HCT116 (cell line): Measurements from ENCODE around the gene PCDHGB3. TPM values are rescaled to one million over a fixed set of nuclear protein-coding genes. Genes with fewer than 3 reads are reported as not detected.
A peak's percentile ranks its signal among the peaks of the same experiment; 100 is the strongest.
"Not testable (repeated sequence)": the region's sequence is repeated elsewhere in the genome, so short reads cannot be mapped to it uniquely, and the experiment has no call there.

Experiments used
- ATAC-seq: fragments of 200-7000 bp; cut with Tn5 transposase; 2 replicates; pipeline ENCODE4 v1.9.1; 2020; ENCODE audit warnings: mild to moderate bottlenecking, moderate library complexity
- BruUV-seq: library from RNA; stranded (reverse); fragments of 400-500 nt; replicated peaks from 2 replicates; lab custom pipeline; 2021; lab: Mats Ljungman, UMichigan
- CTCF ChIA-PET: fragments of 300-600 bp; sonication (Branson Sonifier 250); formaldehyde crosslinking; loops from one replicate; lab custom pipeline; 2021; ENCODE audit warnings: antibody characterized with exemption; lab: Charles Lee
- POLR2A ChIA-PET: fragments of 300-600, 350-600 bp; sonication (Branson Sonifier 250); formaldehyde crosslinking; loops from one replicate; lab custom pipeline; 2021; ENCODE audit warnings: antibody characterized with exemption; lab: Charles Lee
- RAD21 ChIA-PET, 2 experiments: fragments of 300-600 bp; sonication (Branson Sonifier 250); formaldehyde crosslinking; loops; one replicate each; lab custom pipeline; 2023; ENCODE audit warnings: low total read pairs in 2 of 2; ENCODE audit not compliant: uncharacterized antibody in 2 of 2, unreplicated experiment in 2 of 2, low non-redundant PET in 1 of 2; lab: Charles Lee
- DNase-seq: peaks from one replicate; pipeline ENCODE4 v3.0.0-alpha.2; 2010; ENCODE audit warnings: low read depth, low spot score
- H2AFZ ChIP-seq: fragments of 200-600 bp; shearing (Covaris generic), sonication (generic); 2 replicates; pipeline ENCODE4 v1.6.1; 2017; ENCODE audit warnings: low read depth, mixed run types, mixed read lengths, antibody characterized with exemption, low read length; ENCODE audit not compliant: poor library complexity, severe bottlenecking
- H3K27ac ChIP-seq: 2 replicates; pipeline ENCODE4 v1.5.1; 2012; ENCODE audit warnings: low read depth, low read length
- H3K27me3 ChIP-seq: fragments of 200-600 bp; sonication (generic); 2 replicates; pipeline ENCODE4 v1.6.1; 2016; ENCODE audit warnings: mixed run types, low read length, mixed read lengths; ENCODE audit not compliant: insufficient read depth
- H3K36me3 ChIP-seq, 2 experiments: fragments of 200-500 bp in 1 of 2; fragments of 200-600 bp in 1 of 2; sonication (Bioruptor generic) in 1 of 2; sonication (generic) in 1 of 2; 2 replicates each; pipeline versions ENCODE4 v1.5.1 to v1.6.1; 2014 to 2016; ENCODE audit warnings: low read length in 2 of 2, inconsistent platforms in 1 of 2, mixed read lengths in 1 of 2, mixed run types in 1 of 2; ENCODE audit not compliant: insufficient read depth in 2 of 2, control insufficient read depth in 1 of 2
- H3K4me1 ChIP-seq, 2 experiments: fragments of 200-600 bp in 1 of 2; sonication (generic) in 1 of 2; 2 replicates each; pipeline versions ENCODE4 v1.5.1 to v1.6.1; 2012 to 2017; ENCODE audit warnings: low read length in 2 of 2, inconsistent platforms in 1 of 2, mild to moderate bottlenecking in 1 of 2, mixed read lengths in 1 of 2, mixed run types in 1 of 2, moderate library complexity in 1 of 2; ENCODE audit not compliant: insufficient read depth in 2 of 2, control insufficient read depth in 1 of 2
- H3K4me2 ChIP-seq: fragments of 200-600 bp; sonication (generic); 2 replicates; pipeline ENCODE4 v1.6.1; 2017; ENCODE audit warnings: mixed run types, low read length, mixed read lengths
- H3K4me3 ChIP-seq, 2 experiments: fragments of 200-600 bp in 1 of 2; sonication (generic) in 1 of 2; replicated peaks in 1 of 2; 2 replicates each; pipeline ENCODE4 v1.5.1; 2011 to 2016; ENCODE audit warnings: low read length in 2 of 2, control low read depth in 1 of 2, low read depth in 1 of 2, mild to moderate bottlenecking in 1 of 2, mixed read lengths in 1 of 2, mixed run types in 1 of 2
- H3K79me2 ChIP-seq: fragments of 200-600 bp; sonication (generic); 2 replicates; pipeline ENCODE4 v1.6.1; 2017; ENCODE audit warnings: mild to moderate bottlenecking, mixed run types, low read length, moderate library complexity, mixed read lengths; ENCODE audit not compliant: insufficient read depth
- H3K9ac ChIP-seq: fragments of 200-600 bp; sonication (generic); 2 replicates; pipeline ENCODE4 v1.6.1; 2016; ENCODE audit warnings: low read length, mixed read lengths
- H3K9me2 ChIP-seq: fragments of 200-600 bp; sonication (generic), shearing (Covaris generic); 2 replicates; pipeline ENCODE4 v1.6.1; 2017; ENCODE audit warnings: mixed run types, mild to moderate bottlenecking, moderate library complexity; ENCODE audit not compliant: insufficient read depth
- H3K9me3 ChIP-seq, 2 experiments: fragments of 200-500 bp in 1 of 2; fragments of 200-600 bp in 1 of 2; sonication (Bioruptor generic) in 1 of 2; sonication (generic) in 1 of 2; 2 replicates each; pipeline ENCODE4 v1.6.1; 2014 to 2017; ENCODE audit warnings: low read length in 2 of 2, mixed read lengths in 2 of 2, inconsistent platforms in 1 of 2, low read depth in 1 of 2, mild to moderate bottlenecking in 1 of 2, mixed run types in 1 of 2, moderate library complexity in 1 of 2; ENCODE audit not compliant: control insufficient read depth in 1 of 2, insufficient read depth in 1 of 2
- H4K20me1 ChIP-seq: fragments of 200-600 bp; sonication (generic), shearing (Covaris generic); 2 replicates; pipeline ENCODE4 v1.6.1; 2017; ENCODE audit warnings: mixed run types, mild to moderate bottlenecking, moderate library complexity; ENCODE audit not compliant: insufficient read depth
- EGR1 ChIP-seq: IDR thresholded peaks from 2 replicates; pipeline ENCODE4 v1.6.1; 2012; ENCODE audit warnings: low read depth
- RAD21 ChIP-seq: IDR thresholded peaks from 2 replicates; pipeline ENCODE4 v1.6.1; 2012; ENCODE audit warnings: low read depth, mild to moderate bottlenecking
- intact Hi-C: fragments of 100-400 bp; cut with micrococcal nuclease; formaldehyde crosslinking; loops from 2 replicates; pipeline ENCODE4 v1.10.0; 2022
- total RNA-seq: library from RNA; stranded (reverse); gene quantifications from one replicate; pipeline ENCODE4 v1.2.1, GENCODE V29; 2021; ENCODE audit not compliant: unreplicated experiment
- TF ChIP-seq, protein P1 (sequence below), 3 experiments: fragments of 200-600 bp in 1 of 3; sonication (generic) in 1 of 3; IDR thresholded peaks in 2 of 3; conservative IDR thresholded peaks in 1 of 3; 2 replicates each; pipeline ENCODE4 v1.5.1; 2012 to 2017; ENCODE audit warnings: low read depth in 2 of 3, low read length in 2 of 3, antibody characterized with exemption in 1 of 3, borderline replicate concordance in 1 of 3, control low read depth in 1 of 3, mild to moderate bottlenecking in 1 of 3, mixed read lengths in 1 of 3, mixed run types in 1 of 3, moderate library complexity in 1 of 3; ENCODE audit not compliant: insufficient read depth in 1 of 3

PCDHGB3 gene
- total RNA-seq, 1 experiment from 2014 or later = 0.10 TPM

DNA sequence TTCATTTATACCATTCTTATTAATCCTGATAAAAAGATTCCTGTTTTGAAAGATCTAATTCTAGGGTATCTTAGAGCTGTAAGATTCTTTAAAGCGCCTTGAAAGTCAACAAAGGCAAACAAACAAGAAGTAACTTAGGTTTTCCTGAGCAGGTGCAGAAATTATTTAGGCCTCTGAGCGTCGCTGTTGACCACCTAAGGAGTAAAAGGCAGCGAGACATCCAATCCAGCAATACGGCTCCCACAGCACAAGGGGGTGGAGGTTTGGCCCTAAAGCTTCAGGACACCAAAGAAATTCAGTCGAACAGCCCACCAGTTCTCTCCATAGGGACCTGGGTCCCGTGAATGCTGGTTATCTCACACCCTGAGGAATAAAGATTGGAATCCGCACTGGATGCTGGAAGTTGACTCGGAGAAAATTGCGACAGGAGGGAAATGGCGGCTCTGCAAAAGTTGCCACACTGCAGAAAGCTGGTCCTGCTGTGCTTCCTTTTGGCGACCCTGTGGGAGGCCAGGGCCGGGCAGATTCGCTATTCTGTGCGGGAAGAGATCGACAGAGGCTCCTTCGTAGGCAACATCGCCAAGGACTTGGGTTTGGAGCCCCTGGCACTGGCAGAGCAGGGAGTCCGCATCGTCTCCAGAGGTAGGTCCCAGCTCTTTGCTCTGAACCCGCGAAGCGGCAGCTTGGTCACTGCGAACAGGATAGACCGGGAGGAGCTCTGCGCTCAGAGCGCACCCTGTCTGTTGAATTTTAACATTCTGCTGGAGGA lies 31.3 kb upstream of the PCDHGB3 start, which contains the start of gene PCDHGA2:
TSS of gene PCDHGA2 (plus strand) at position 223 of the 769 bp plus-strand sequence.
- intact Hi-C loops = no loop called here
- Histone ChIP-seq H3K9me3 (no peaks in the 10 kb centered on the region; a peak in 2 of 4 replicates), H3K4me3 (no peak within 1 kb of the TSS), H3K4me1 (no peaks in the 10 kb centered on the region), H3K36me3 (no peaks in the 10 kb centered on the region), H4K20me1 (no peaks in the 10 kb centered on the region), H3K27me3 (no peaks in the 10 kb centered on the region), H3K4me2 (no peak within 1 kb of the TSS), H3K79me2 (no peaks in the 10 kb centered on the region), H3K9me2 (no peaks in the 10 kb centered on the region), H3K9ac (no peak within 1 kb of the TSS), H2AFZ (no peak within 1 kb of the TSS), H3K27ac (no peak within 1 kb of the TSS)
- ChIA-PET POLR2A (no interaction called here), CTCF (no interaction called here), RAD21 (no interaction called here)
- no peak for DNase-seq
- TF ChIP-seq RAD21 (peak; percentile 19; the same call in 1 of the 2 replicates), EGR1 (no peak)
- TF ChIP-seq, protein P1, sequence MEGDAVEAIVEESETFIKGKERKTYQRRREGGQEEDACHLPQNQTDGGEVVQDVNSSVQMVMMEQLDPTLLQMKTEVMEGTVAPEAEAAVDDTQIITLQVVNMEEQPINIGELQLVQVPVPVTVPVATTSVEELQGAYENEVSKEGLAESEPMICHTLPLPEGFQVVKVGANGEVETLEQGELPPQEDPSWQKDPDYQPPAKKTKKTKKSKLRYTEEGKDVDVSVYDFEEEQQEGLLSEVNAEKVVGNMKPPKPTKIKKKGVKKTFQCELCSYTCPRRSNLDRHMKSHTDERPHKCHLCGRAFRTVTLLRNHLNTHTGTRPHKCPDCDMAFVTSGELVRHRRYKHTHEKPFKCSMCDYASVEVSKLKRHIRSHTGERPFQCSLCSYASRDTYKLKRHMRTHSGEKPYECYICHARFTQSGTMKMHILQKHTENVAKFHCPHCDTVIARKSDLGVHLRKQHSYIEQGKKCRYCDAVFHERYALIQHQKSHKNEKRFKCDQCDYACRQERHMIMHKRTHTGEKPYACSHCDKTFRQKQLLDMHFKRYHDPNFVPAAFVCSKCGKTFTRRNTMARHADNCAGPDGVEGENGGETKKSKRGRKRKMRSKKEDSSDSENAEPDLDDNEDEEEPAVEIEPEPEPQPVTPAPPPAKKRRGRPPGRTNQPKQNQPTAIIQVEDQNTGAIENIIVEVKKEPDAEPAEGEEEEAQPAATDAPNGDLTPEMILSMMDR (IDR thresholded peaks at IDR 0.05 in 2 of 3, conservative IDR thresholded peaks at IDR 0.05 in 1 of 3; ENCODE audit: borderline replicate concordance in 1 of 3, insufficient read depth in 1 of 3, low read depth in 2 of 3, low read length in 2 of 3) = peak in 2 of 3 experiments; percentile 32 to 33; a peak in 2 of 6 replicates
- no TSS peak for BruUV-seq
- ATAC-seq = no peak

DNA sequence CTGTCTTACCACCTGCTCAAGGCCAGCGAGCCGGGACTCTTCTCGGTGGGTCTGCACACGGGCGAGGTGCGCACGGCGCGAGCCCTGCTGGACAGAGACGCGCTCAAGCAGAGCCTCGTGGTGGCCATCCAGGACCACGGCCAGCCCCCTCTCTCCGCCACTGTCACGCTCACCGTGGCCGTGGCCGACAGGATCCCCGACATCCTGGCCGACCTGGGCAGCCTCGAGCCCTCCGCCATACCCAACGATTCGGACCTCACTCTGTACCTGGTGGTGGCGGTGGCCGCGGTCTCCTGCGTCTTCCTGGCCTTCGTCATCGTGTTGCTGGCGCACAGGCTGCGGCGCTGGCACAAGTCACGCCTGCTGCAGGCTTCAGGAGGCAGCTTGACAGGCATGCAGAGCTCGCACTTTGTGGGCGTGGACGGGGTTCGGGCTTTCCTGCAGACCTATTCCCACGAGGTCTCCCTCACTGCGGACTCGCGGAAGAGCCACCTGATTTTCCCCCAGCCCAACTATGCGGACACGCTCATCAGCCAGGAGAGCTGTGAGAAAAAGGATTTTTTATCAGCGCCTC lies 29.2 kb upstream of the PCDHGB3 start:
- DNase-seq, H3K9me2 ChIP-seq, H4K20me1 ChIP-seq, H3K27me3 ChIP-seq, H3K79me2 ChIP-seq, RAD21 ChIA-PET, CTCF ChIA-PET, H2AFZ ChIP-seq, H3K4me2 ChIP-seq, H3K9ac ChIP-seq, H3K9me3 ChIP-seq, H3K36me3 ChIP-seq, POLR2A ChIA-PET, ATAC-seq, H3K4me1 ChIP-seq, BruUV-seq, H3K27ac ChIP-seq, H3K4me3 ChIP-seq, intact Hi-C loops: not testable (repeated sequence)
